HepG2 (cell line): ENCODE data around the gene UBXN1. TPM values are rescaled to one million over a fixed set of nuclear protein-coding genes. Genes with fewer than 3 reads are reported as not detected.

Source experiments
- ARID5B ChIP-seq: IDR thresholded peaks from 2 replicates; pipeline ENCODE4 v1.4.0; 2020; ENCODE audit warnings: mild to moderate bottlenecking, missing genetic modification reagents
- MXD1 ChIP-seq: sonication (generic); formaldehyde crosslinking; IDR thresholded peaks from 2 replicates; pipeline ENCODE4 v1.4.0; 2020; ENCODE audit warnings: mild to moderate bottlenecking, missing genetic modification reagents
- NR2C2 ChIP-seq: sonication (generic); formaldehyde crosslinking; IDR thresholded peaks from 2 replicates; pipeline ENCODE4 v1.4.0; 2020; ENCODE audit warnings: missing genetic modification reagents, mild to moderate bottlenecking, moderate library complexity, borderline replicate concordance
- POLR2AphosphoS5 ChIP-seq: IDR thresholded peaks from 2 replicates; pipeline ENCODE4 v1.6.1; 2012; ENCODE audit warnings: low read depth, low read length
- REST ChIP-seq, 2 experiments: IDR thresholded peaks; 2 replicates each; pipeline ENCODE4 v1.6.1; 2011 to 2012; ENCODE audit warnings: low read length in 2 of 2, borderline replicate concordance in 1 of 2, low read depth in 1 of 2, mild to moderate bottlenecking in 1 of 2, moderate library complexity in 1 of 2
- SRF ChIP-seq: IDR thresholded peaks from 2 replicates; pipeline ENCODE4 v1.6.1; 2011; ENCODE audit warnings: mild to moderate bottlenecking, low read depth, low read length, moderate library complexity
- TBP ChIP-seq: sonication (generic); formaldehyde crosslinking; IDR thresholded peaks from 2 replicates; pipeline ENCODE4 v1.5.0; 2020; ENCODE audit warnings: missing genetic modification reagents
- ZNF18 ChIP-seq: sonication (generic); formaldehyde crosslinking; IDR thresholded peaks from 2 replicates; pipeline ENCODE4 v1.8.0; 2022; ENCODE audit warnings: mild to moderate bottlenecking, missing genetic modification reagents; ENCODE audit not compliant: insufficient replicate concordance
- polyA plus RNA-seq, 8 experiments: library from polyadenylated mRNA; depleted of rRNA in 3 of 8; stranded (reverse) in 7 of 8; unstranded in 1 of 8; fragments of >200 nt; fragmentation: Illumina TruSeq in 4 of 8; extraction: Trizol in 4 of 8; gene quantifications; 2 replicates each; pipeline versions ENCODE4 v1.2.1 to v1.2.3, GENCODE V29; 2011 to 2016; ENCODE audit warnings: low read depth in 4 of 8, missing spikeins in 1 of 8, mixed read lengths in 1 of 8; ENCODE audit not compliant: insufficient read depth in 1 of 8
- total RNA-seq, 5 experiments: library from RNA; depleted of rRNA; stranded (reverse); fragments of >200 nt; fragmentation: Illumina TruSeq; extraction: Trizol; gene quantifications; 2 replicates each; pipeline ENCODE4 v1.2.3, GENCODE V29; 2016; ENCODE audit warnings: low read depth in 1 of 5
- TF ChIP-seq, protein P1 (sequence below): sonication (generic); formaldehyde crosslinking; conservative IDR thresholded peaks from 2 replicates; pipeline ENCODE4 v1.4.0; 2020; ENCODE audit warnings: missing genetic modification reagents
- TF ChIP-seq, protein P2 (sequence below): sonication (generic); formaldehyde crosslinking; IDR thresholded peaks from 2 replicates; pipeline ENCODE4 v1.4.0; 2020; ENCODE audit warnings: missing genetic modification reagents

UBXN1 gene
- total and polyA plus RNA-seq, 2 of the 13 experiments (the other 11 are each of a cell fraction or from before 2014, with no cell fraction given): 47.5 to 52.4 TPM

GRCh38 chr11:62645946-62646824 lies 32.7 kb downstream of the UBXN1 start, which contains the start of gene GANAB (continued):
- TF ChIP-seq ARID5B (CRISPR knock-in tag) (peak; percentile 29; the same call in 1 of the 2 replicates), REST (IDR thresholded peaks at IDR 0.05; ENCODE audit: borderline replicate concordance in 1 of 2, low read depth in 1 of 2, low read length in 2 of 2) (peak in 1 of 2 experiments; percentile 73; a peak in 1 of 4 replicates), POLR2AphosphoS5 (peak; percentile 93), SRF (no peak), TBP (no peak), ZNF18 (CRISPR knock-in tag) (no peak), MXD1 (peak; percentile 54; the same call in 1 of the 2 replicates), NR2C2 (peak; percentile 97)
- TF ChIP-seq, protein P1, sequence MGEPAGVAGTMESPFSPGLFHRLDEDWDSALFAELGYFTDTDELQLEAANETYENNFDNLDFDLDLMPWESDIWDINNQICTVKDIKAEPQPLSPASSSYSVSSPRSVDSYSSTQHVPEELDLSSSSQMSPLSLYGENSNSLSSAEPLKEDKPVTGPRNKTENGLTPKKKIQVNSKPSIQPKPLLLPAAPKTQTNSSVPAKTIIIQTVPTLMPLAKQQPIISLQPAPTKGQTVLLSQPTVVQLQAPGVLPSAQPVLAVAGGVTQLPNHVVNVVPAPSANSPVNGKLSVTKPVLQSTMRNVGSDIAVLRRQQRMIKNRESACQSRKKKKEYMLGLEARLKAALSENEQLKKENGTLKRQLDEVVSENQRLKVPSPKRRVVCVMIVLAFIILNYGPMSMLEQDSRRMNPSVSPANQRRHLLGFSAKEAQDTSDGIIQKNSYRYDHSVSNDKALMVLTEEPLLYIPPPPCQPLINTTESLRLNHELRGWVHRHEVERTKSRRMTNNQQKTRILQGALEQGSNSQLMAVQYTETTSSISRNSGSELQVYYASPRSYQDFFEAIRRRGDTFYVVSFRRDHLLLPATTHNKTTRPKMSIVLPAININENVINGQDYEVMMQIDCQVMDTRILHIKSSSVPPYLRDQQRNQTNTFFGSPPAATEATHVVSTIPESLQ: no peak
- TF ChIP-seq, protein P2, sequence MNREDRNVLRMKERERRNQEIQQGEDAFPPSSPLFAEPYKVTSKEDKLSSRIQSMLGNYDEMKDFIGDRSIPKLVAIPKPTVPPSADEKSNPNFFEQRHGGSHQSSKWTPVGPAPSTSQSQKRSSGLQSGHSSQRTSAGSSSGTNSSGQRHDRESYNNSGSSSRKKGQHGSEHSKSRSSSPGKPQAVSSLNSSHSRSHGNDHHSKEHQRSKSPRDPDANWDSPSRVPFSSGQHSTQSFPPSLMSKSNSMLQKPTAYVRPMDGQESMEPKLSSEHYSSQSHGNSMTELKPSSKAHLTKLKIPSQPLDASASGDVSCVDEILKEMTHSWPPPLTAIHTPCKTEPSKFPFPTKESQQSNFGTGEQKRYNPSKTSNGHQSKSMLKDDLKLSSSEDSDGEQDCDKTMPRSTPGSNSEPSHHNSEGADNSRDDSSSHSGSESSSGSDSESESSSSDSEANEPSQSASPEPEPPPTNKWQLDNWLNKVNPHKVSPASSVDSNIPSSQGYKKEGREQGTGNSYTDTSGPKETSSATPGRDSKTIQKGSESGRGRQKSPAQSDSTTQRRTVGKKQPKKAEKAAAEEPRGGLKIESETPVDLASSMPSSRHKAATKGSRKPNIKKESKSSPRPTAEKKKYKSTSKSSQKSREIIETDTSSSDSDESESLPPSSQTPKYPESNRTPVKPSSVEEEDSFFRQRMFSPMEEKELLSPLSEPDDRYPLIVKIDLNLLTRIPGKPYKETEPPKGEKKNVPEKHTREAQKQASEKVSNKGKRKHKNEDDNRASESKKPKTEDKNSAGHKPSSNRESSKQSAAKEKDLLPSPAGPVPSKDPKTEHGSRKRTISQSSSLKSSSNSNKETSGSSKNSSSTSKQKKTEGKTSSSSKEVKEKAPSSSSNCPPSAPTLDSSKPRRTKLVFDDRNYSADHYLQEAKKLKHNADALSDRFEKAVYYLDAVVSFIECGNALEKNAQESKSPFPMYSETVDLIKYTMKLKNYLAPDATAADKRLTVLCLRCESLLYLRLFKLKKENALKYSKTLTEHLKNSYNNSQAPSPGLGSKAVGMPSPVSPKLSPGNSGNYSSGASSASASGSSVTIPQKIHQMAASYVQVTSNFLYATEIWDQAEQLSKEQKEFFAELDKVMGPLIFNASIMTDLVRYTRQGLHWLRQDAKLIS (CRISPR knock-in tag): no peak
